ENCODE data around the gene ETNK1. TPM values are rescaled to one million over a fixed set of nuclear protein-coding genes. Genes with fewer than 3 reads are reported as not detected.
A peak's percentile ranks its signal among the peaks of the same experiment; 100 is the strongest.

The ETNK1 gene
- polyA plus RNA-seq, 1 of the 3 experiments (the other 2 are of a cell fraction): 7.9 TPM

- Histone ChIP-seq H3K36me3 (replicated peaks in 1 of 2; ENCODE audit: control insufficient read depth in 1 of 2, insufficient read depth in 2 of 2, low read length in 1 of 2) (peaks cover 31 to 42% of the 10 kb centered on the region in 2 experiments), H4K20me1 (ENCODE audit: insufficient read depth) (no peaks in the 10 kb centered on the region), H3K79me2 (ENCODE audit: insufficient read depth) (no peaks in the 10 kb centered on the region), H3K9ac (no peak overlapping the region), H3K4me2 (no peak overlapping the region), H3K9me3 (no peaks in the 10 kb centered on the region), H2AFZ (ENCODE audit: low read depth) (no peak overlapping the region), H3K27ac (ENCODE audit: low read depth in 2 of 2, low read length in 1 of 2) (peak overlapping the region in 1 of 2 experiments; percentile 5; a peak in 1 of 4 replicates), H3K27me3 (ENCODE audit: insufficient read depth) (no peaks in the 10 kb centered on the region), H3F3A (replicated peaks; ENCODE audit: insufficient read depth) (peaks cover 7% of the 10 kb centered on the region), H3K9me2 (no peaks in the 10 kb centered on the region), H3K4me1 (ENCODE audit: control insufficient read depth in 1 of 2, insufficient read depth in 2 of 2, low read depth in 1 of 2, low read length in 1 of 2) (peaks cover 0 to 5% of the 10 kb centered on the region in 2 experiments; a peak in 1 of 4 replicates), H3K4me3 (ENCODE audit: low read depth in 2 of 2, low read length in 1 of 2) (no peak overlapping the region)
- no peak for TF ChIP-seq RFX5 (IDR thresholded peaks at IDR 0.05; ENCODE audit: low read length)
- TF ChIP-seq RXRA (IDR thresholded peaks at IDR 0.05; ENCODE audit: borderline replicate concordance, low read depth): no peak
- TF ChIP-seq FOSL2 (IDR thresholded peaks at IDR 0.05; ENCODE audit: borderline replicate concordance, low read depth): peak; percentile 61; the same call in 1 of the 2 replicates
- TF ChIP-seq TCF12 (IDR thresholded peaks at IDR 0.05): peak; percentile 27; the same call in 1 of the 2 replicates
- no peak for TF ChIP-seq EZH2phosphoT487 (IDR thresholded peaks at IDR 0.05; ENCODE audit: borderline replicate concordance, low read depth)
- TF ChIP-seq JUND (IDR thresholded peaks at IDR 0.05): peak; percentile 6; the same call in 1 of the 2 replicates
- no peak for TF ChIP-seq FOXJ3 (CRISPR knock-in tag; IDR thresholded peaks at IDR 0.05)
- DNase-seq: no peak
- ChIA-PET POLR2A (no interaction called here), CTCF (interaction anchor here (3.1 kb wide), 1 partner anchor 12 kb away, joined by 19 read pairs; no protein-coding TSS in a partner anchor)
- WGBS (ENCODE audit: low lambda C conversion rate): 65% methylated on average over 3 of the region's 3 CpGs
Observed at GRCh38 chr12:22672951-22673350, 48.0 kb downstream of the ETNK1 start.

DNA sequence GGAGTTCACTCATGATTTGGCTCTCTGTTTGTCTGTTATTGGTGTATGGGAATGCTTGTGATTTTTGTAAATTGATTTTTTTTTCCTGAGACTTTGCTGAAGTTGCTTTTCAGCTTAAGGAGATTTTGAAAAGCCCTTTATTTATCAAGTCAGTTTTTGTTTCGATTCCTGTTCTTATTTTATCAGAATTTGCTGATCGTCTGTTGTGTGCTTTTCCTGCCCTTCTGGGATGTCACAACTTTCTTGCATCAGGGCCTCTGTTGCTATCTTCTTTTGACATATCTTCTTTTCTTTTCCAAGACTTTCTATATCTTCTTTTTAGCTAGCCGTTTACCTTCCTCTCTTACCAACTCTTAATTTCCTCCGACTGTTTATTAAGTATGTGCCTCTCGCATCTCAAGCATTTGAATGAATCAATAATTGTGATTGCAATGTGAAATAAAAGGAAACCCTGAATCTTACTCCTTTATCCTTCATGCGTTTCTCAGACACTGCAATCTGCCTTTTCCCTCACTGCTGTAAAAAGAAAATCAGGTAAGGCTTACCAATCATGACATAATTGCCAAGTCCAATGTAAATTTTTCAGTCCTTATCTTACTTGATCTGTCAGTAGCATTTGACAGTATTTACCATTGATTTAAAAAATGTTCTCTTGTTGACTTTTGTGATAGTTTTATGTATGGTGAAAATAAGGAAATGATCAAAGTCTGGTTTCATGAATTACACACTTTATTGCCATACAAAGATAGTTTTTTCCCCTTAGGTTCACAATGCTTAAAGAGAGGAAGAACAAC lies 53.0 kb downstream of the ETNK1 start:
- 95% methylated on average over 6 of the region's 6 CpGs for WGBS (ENCODE audit: low lambda C conversion rate)
- peaks cover 4% of the 10 kb centered on the region for H3F3A ChIP-seq (replicated peaks; ENCODE audit: insufficient read depth)
- TF ChIP-seq SMC3 (IDR thresholded peaks at IDR 0.05; ENCODE audit: low read depth, low read length): no peak
- no peak for TF ChIP-seq TEAD4 (IDR thresholded peaks at IDR 0.05; ENCODE audit: borderline replicate concordance, insufficient read depth)
- TF ChIP-seq YY1 (IDR thresholded peaks at IDR 0.05; ENCODE audit: low read depth): no peak
- no peak for TF ChIP-seq FOSL2 (IDR thresholded peaks at IDR 0.05; ENCODE audit: borderline replicate concordance, low read depth)
- TF ChIP-seq FOXM1 (IDR thresholded peaks at IDR 0.05; ENCODE audit: low read depth): no peak
- no peak for TF ChIP-seq POLR2AphosphoS5 (IDR thresholded peaks at IDR 0.05; ENCODE audit: low read depth, low read length)
- no peak for TF ChIP-seq MEF2A (IDR thresholded peaks at IDR 0.05; ENCODE audit: borderline replicate concordance, low read depth)
- no peak for TF ChIP-seq RAD21 (IDR thresholded peaks at IDR 0.05; ENCODE audit: low read length)
- TF ChIP-seq TCF12 (IDR thresholded peaks at IDR 0.05): no peak
- TF ChIP-seq TAF1 (IDR thresholded peaks at IDR 0.05; ENCODE audit: borderline replicate concordance, low read depth, low read length): no peak
- TF ChIP-seq GABPA (IDR thresholded peaks at IDR 0.05; ENCODE audit: low read depth): no peak
- TF ChIP-seq MAX (IDR thresholded peaks at IDR 0.05; ENCODE audit: low read depth): no peak
- no peak for TF ChIP-seq GATA2 (CRISPR knock-in tag; IDR thresholded peaks at IDR 0.05)
- no peak for TF ChIP-seq EZH2phosphoT487 (IDR thresholded peaks at IDR 0.05; ENCODE audit: borderline replicate concordance, low read depth)
- TF ChIP-seq, protein P1, sequence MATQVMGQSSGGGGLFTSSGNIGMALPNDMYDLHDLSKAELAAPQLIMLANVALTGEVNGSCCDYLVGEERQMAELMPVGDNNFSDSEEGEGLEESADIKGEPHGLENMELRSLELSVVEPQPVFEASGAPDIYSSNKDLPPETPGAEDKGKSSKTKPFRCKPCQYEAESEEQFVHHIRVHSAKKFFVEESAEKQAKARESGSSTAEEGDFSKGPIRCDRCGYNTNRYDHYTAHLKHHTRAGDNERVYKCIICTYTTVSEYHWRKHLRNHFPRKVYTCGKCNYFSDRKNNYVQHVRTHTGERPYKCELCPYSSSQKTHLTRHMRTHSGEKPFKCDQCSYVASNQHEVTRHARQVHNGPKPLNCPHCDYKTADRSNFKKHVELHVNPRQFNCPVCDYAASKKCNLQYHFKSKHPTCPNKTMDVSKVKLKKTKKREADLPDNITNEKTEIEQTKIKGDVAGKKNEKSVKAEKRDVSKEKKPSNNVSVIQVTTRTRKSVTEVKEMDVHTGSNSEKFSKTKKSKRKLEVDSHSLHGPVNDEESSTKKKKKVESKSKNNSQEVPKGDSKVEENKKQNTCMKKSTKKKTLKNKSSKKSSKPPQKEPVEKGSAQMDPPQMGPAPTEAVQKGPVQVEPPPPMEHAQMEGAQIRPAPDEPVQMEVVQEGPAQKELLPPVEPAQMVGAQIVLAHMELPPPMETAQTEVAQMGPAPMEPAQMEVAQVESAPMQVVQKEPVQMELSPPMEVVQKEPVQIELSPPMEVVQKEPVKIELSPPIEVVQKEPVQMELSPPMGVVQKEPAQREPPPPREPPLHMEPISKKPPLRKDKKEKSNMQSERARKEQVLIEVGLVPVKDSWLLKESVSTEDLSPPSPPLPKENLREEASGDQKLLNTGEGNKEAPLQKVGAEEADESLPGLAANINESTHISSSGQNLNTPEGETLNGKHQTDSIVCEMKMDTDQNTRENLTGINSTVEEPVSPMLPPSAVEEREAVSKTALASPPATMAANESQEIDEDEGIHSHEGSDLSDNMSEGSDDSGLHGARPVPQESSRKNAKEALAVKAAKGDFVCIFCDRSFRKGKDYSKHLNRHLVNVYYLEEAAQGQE (IDR thresholded peaks at IDR 0.05; ENCODE audit: low read depth, low read length): no peak
- TF ChIP-seq FOXJ3 (CRISPR knock-in tag; IDR thresholded peaks at IDR 0.05): no peak
- H3K27ac ChIP-seq (ENCODE audit: low read depth in 2 of 2, low read length in 1 of 2): no peak overlapping the region
- no peaks in the 10 kb centered on the region for H4K20me1 ChIP-seq (ENCODE audit: insufficient read depth)
- no peak overlapping the region for H3K4me2 ChIP-seq
- H3K4me1 ChIP-seq (ENCODE audit: control insufficient read depth in 1 of 2, insufficient read depth in 2 of 2, low read depth in 1 of 2, low read length in 1 of 2): peaks cover 0 to 5% of the 10 kb centered on the region in 2 experiments; a peak in 1 of 4 replicates
- POLR2A ChIA-PET: no interaction called here
- H2AFZ ChIP-seq (ENCODE audit: low read depth): no peak overlapping the region
- H3K9ac ChIP-seq: no peak overlapping the region
- DNase-seq: no peak
- H3K9me2 ChIP-seq: no peaks in the 10 kb centered on the region
- peaks cover 31 to 42% of the 10 kb centered on the region in 2 experiments for H3K36me3 ChIP-seq (replicated peaks in 1 of 2; ENCODE audit: control insufficient read depth in 1 of 2, insufficient read depth in 2 of 2, low read length in 1 of 2)
- CTCF ChIA-PET: no interaction called here
- H3K4me3 ChIP-seq (ENCODE audit: low read depth in 2 of 2, low read length in 1 of 2): no peak overlapping the region
- H3K79me2 ChIP-seq (ENCODE audit: insufficient read depth): no peaks in the 10 kb centered on the region
- no peaks in the 10 kb centered on the region for H3K27me3 ChIP-seq (ENCODE audit: insufficient read depth)
- H3K9me3 ChIP-seq: no peaks in the 10 kb centered on the region

All from SK-N-SH (cell line).